Body of pancreas (tissue), 4 donors: ENCODE data around the gene CXADR. TPM values are rescaled to one million over a fixed set of nuclear protein-coding genes. Genes with fewer than 3 reads are reported as not detected.
"Not testable (repeated sequence)": the region's sequence is repeated elsewhere in the genome, so short reads cannot be mapped to it uniquely, and the experiment has no call there.

Experiments used
- ATAC-seq: fragments of 150-250 bp; one replicate; pipeline ENCODE4 v1.9.1; 2016
- DNase-seq, 4 donors: peaks; one replicate each; pipeline ENCODE4 v3.0.0-alpha.2; 2019
- H3K27ac ChIP-seq, 4 donors: fragments of 200-600 bp; sonication (generic); 1 replicate in 3 of 4; 2 replicates in 1 of 4; pipeline versions ENCODE4 v1.5.1 to v1.6.1; 2016 to 2019; ENCODE audit warnings: mild to moderate bottlenecking in 1 of 4, mixed read lengths in 1 of 4, moderate library complexity in 1 of 4
- H3K27me3 ChIP-seq, 2 donors: fragments of 200-600 bp; sonication (generic); one replicate each; pipeline ENCODE4 v1.6.0; 2016; ENCODE audit warnings: mild to moderate bottlenecking in 1 of 2
- H3K36me3 ChIP-seq, 2 donors: fragments of 200-600 bp; sonication (generic); replicated peaks in 1 of 2; 2 replicates each; pipeline ENCODE4 v1.5.1; 2016; ENCODE audit warnings: low read depth in 2 of 2; ENCODE audit not compliant: insufficient read depth in 1 of 2
- H3K4me1 ChIP-seq: fragments of 200-600 bp; sonication (generic); one replicate; pipeline ENCODE4 v1.6.0; 2016
- H3K4me3 ChIP-seq, 2 donors: fragments of 200-600 bp; sonication (generic); 1 replicate in 1 of 2; 2 replicates in 1 of 2; pipeline ENCODE4 v1.5.1; 2016 to 2019
- H3K9me3 ChIP-seq, 3 donors: fragments of 200-600 bp; sonication (generic); 1 replicate in 2 of 3; 2 replicates in 1 of 3; pipeline ENCODE4 v1.5.1; 2016
- POLR2A ChIP-seq, 3 donors: fragments of 450-650 bp; IDR thresholded peaks; one replicate each; pipeline ENCODE4 v1.6.1; 2016; ENCODE audit warnings: antibody characterized with exemption in 3 of 3, mild to moderate bottlenecking in 2 of 3
- WGBS, 2 donors: methylation state at CpG; one replicate each; pipeline ENCODE4 v1.1.5; 2017; 5-methylcytosine and 5-hydroxymethylcytosine counted together
- intact Hi-C: fragments of 100-400 bp; cut with DNase I; formaldehyde crosslinking; loops from one replicate; pipeline ENCODE4 v1.15.1; 2023
- total RNA-seq, 2 donors: library from RNA; depleted of rRNA; stranded (reverse); fragments of >200 nt; gene quantifications; one replicate each; pipeline ENCODE4 v1.1.0, GENCODE V29; 2016
- TF ChIP-seq, protein P1 (sequence below), 7 experiments: fragments of 450-650 bp in 4 of 7; fragments of 200-600 bp in 3 of 7; sonication (generic) in 3 of 7; IDR thresholded peaks; one replicate each; pipeline ENCODE4 v1.5.1; 2016 to 2019; ENCODE audit warnings: antibody characterized with exemption in 7 of 7

The CXADR gene
- total RNA-seq, 2 donors from 2014 or later, result 28.8 to 41.9 TPM

DNA sequence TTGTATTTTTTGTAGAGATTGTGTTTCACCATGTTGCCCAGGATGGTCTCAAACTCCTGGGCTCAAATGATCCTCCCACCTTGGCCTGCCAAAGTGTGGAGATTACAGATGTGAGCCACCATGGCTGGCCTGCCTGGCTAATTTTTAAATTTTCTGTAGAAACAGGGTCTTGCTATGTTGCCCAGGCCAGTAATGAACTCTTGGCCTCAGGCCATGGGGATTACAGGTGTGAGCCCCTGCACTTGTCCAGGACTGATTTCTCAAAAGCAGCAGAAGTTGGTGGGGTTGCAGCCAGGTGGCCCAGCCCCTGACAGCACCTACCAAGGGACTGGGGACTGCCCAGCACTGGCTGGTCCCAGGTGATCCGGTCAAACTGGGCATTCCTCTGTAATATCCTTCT lies 44.1 kb upstream of the CXADR start:
- ATAC-seq (no peak), DNase-seq (no peak)
- peaks cover 44% of the 10 kb centered on the region for H3K4me1 ChIP-seq
- no peaks in the 10 kb centered on the region for H3K36me3 ChIP-seq
- intact Hi-C loops, result no loop called here
- H3K27me3 ChIP-seq, result no peaks in the 10 kb centered on the region
- no peak for TF ChIP-seq POLR2A (IDR thresholded peaks at IDR 0.05)
- TF ChIP-seq, protein P1, sequence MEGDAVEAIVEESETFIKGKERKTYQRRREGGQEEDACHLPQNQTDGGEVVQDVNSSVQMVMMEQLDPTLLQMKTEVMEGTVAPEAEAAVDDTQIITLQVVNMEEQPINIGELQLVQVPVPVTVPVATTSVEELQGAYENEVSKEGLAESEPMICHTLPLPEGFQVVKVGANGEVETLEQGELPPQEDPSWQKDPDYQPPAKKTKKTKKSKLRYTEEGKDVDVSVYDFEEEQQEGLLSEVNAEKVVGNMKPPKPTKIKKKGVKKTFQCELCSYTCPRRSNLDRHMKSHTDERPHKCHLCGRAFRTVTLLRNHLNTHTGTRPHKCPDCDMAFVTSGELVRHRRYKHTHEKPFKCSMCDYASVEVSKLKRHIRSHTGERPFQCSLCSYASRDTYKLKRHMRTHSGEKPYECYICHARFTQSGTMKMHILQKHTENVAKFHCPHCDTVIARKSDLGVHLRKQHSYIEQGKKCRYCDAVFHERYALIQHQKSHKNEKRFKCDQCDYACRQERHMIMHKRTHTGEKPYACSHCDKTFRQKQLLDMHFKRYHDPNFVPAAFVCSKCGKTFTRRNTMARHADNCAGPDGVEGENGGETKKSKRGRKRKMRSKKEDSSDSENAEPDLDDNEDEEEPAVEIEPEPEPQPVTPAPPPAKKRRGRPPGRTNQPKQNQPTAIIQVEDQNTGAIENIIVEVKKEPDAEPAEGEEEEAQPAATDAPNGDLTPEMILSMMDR (IDR thresholded peaks at IDR 0.05), result no peak
- WGBS, 2 donors, result 93 to 100% methylated on average over 1 of the region's 1 CpG
- peak overlapping the region in 1 of 4 donors; percentile 93 for H3K27ac ChIP-seq
- no peak overlapping the region for H3K4me3 ChIP-seq
- H3K9me3 ChIP-seq, result no peaks in the 10 kb centered on the region

DNA sequence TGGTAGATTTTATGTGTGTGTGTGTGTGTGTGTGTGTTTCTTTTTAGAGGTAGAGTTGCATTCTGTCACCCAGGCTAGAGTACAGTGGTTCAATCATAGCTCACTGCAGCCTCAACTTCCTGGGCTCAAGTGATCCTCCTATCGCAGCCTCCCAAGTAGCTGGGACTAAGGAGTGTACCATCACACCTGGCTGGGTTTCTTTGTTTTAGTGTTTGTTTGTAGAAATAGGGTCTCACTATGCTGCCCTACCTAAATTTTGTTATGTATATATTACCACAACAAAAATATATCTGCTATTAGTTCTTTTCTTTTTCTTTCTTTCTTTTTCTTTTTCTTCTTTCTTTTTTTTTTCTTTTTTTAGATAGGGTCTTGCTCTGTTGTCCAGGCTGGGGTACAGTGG lies 43.1 kb upstream of the CXADR start:
- Histone ChIP-seq H3K9me3 (no peaks in the 10 kb centered on the region), H3K27ac (no peak overlapping the region), H3K36me3 (no peaks in the 10 kb centered on the region), H3K27me3 (no peaks in the 10 kb centered on the region), H3K4me3 (no peak overlapping the region), H3K4me1 (peaks cover 41% of the 10 kb centered on the region)
- ATAC-seq (no peak), DNase-seq (no peak)
- WGBS, 2 donors, result 90 to 100% methylated on average over 1 of the region's 1 CpG
- intact Hi-C loops, result no loop called here
- TF ChIP-seq, protein P1 (IDR thresholded peaks at IDR 0.05), result no peak
- no peak for TF ChIP-seq POLR2A (IDR thresholded peaks at IDR 0.05)

DNA sequence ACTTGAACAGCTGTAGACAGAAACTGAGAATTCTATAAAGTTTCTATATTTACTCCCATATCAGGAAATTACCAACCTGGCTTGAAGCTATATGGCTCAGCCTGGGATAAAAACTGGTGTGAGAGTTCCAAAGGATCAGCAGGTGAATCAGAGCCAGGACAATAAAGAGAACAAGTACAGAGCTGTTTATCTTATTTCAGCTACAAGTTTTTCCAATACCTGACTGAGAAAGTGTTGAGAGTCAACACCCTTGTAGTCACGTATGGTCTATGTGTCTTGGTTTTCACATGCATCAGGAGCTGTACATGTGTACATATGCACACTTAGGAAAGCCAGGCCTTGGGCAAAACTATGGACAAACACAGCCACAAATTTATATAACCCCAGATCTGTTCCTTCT lies 40.7 kb upstream of the CXADR start:
- H3K4me1 ChIP-seq, result peaks cover 46% of the 10 kb centered on the region
- intact Hi-C loops, result no loop called here
- H3K4me3 ChIP-seq, result no peak overlapping the region
- no peaks in the 10 kb centered on the region for H3K9me3 ChIP-seq
- DNase-seq (no peak), ATAC-seq (no peak)
- no peaks in the 10 kb centered on the region for H3K27me3 ChIP-seq
- TF ChIP-seq POLR2A (IDR thresholded peaks at IDR 0.05), result no peak
- TF ChIP-seq, protein P1 (IDR thresholded peaks at IDR 0.05), result no peak
- H3K36me3 ChIP-seq, result no peaks in the 10 kb centered on the region
- peak overlapping the region; percentile 32 to 54 (median 42) for H3K27ac ChIP-seq
- 32 to 62% methylated on average over 1 of the region's 1 CpG for WGBS, 2 donors

DNA sequence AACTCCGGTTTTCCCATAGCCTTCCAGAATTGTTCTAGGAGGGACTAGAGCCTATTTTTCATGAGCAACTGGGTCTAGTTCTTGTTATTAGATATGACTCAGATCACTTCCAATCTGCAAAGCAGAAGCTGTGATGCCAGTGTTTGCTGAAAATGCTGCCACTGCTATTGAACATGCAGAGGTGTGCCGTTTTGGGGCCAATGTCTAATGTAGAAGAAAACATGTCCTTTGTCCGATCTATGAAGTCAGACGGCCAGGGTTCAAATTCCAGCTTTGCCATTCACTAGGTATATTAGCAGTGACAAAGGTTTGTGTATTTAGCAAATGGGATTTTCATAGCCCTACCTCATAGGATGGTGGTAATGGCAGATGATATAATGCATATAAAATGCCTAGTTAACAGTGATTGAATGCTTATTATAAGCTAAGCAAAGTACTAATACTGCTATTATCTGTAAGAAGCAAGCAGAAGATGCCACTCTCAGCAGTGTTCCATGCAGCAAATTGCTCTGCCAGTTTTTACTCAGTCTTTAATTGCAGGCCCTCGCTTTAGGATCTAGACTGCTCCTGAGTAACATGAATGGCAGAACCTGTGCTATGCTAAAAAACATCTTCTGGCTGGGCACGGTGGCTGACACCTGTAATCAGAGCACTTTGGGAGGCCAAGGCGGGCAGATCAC lies 40.1 kb upstream of the CXADR start:
- DNase-seq, result no peak
- intact Hi-C loops, result no loop called here
- WGBS, 2 donors, result 49 to 56% methylated on average over 7 of the region's 7 CpGs
- H3K9me3 ChIP-seq, result no peaks in the 10 kb centered on the region
- peak overlapping the region; percentile 32 to 54 (median 42) for H3K27ac ChIP-seq
- H3K27me3 ChIP-seq, result no peaks in the 10 kb centered on the region
- no peaks in the 10 kb centered on the region for H3K36me3 ChIP-seq
- peaks cover 42% of the 10 kb centered on the region for H3K4me1 ChIP-seq
- H3K4me3 ChIP-seq, result no peak overlapping the region
- TF ChIP-seq, protein P1 (IDR thresholded peaks at IDR 0.05), result no peak
- TF ChIP-seq POLR2A (IDR thresholded peaks at IDR 0.05), result no peak
- ATAC-seq, result no peak

DNA sequence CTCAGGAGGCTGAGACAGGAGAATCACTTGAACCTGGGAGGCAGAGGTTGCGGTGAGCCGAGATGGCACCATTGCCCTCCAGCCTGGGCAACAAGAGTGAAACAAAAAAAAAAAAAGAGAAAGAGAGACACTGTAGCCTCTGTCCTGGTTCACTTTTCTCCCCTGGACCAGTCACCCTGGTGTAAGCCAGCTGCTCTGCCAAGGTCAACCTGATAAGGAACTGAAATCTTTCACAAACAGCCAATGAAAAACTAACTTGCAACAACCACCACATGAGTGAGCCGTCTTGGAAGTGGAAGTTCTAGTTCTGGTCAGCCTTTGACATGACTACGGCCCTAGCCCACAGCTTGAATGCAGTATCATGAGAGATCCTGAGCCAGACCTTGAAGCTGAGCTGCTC lies 36.8 kb upstream of the CXADR start:
- Histone ChIP-seq H3K4me1 (peaks cover 31% of the 10 kb centered on the region), H3K27ac (peak overlapping the region; percentile 39 to 75 (median 62)), H3K4me3 (no peak overlapping the region), H3K9me3 (no peaks in the 10 kb centered on the region), H3K27me3 (no peaks in the 10 kb centered on the region), H3K36me3 (no peaks in the 10 kb centered on the region)
- 22 to 35% methylated on average over 4 of the region's 4 CpGs for WGBS, 2 donors
- intact Hi-C loops, result no loop called here
- ATAC-seq (peak; percentile 99), DNase-seq (peak; percentile 68 to 83 (median 77))
- no peak for TF ChIP-seq POLR2A (IDR thresholded peaks at IDR 0.05)
- TF ChIP-seq, protein P1 (IDR thresholded peaks at IDR 0.05), result no peak

DNA sequence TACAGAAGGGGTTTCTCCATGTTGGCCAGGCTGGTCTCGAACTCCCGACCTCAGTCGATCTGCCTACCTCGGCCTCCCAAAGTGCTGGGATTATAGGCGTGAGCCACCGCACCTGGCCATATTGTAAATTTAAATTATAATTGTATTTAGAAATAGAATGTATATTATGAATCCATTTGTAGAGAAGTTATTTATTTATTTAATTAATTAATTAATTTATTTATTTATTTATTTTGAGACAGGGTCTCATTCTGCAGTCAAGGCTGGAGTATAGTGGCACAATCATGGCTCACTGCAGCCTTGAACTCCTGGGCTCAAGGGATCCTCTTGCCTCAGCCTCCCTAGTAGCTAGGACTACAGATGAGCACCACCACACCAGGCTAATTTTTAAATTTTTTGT lies 34.7 kb upstream of the CXADR start:
- H3K27ac ChIP-seq, intact Hi-C loops, DNase-seq, ATAC-seq, H3K4me3 ChIP-seq, H3K27me3 ChIP-seq, H3K9me3 ChIP-seq, H3K36me3 ChIP-seq: not testable (repeated sequence)
- H3K4me1 ChIP-seq, result peaks cover 15% of the 10 kb centered on the region
- WGBS, 2 donors, result 87 to 91% methylated on average over 6 of the region's 6 CpGs
